IPS-18c (cell line): ENCODE measurements around the gene KRTAP12-1.
"Not testable (repeated sequence)": the region's sequence is repeated elsewhere in the genome, so short reads cannot be mapped to it uniquely, and the experiment has no call there.

Source experiments
- H3K4me3 ChIP-seq: 2 replicates; pipeline ENCODE4 v1.7.0; 2013; ENCODE audit warnings: low read depth, mild to moderate bottlenecking, low read length, moderate library complexity; ENCODE audit not compliant: insufficient read depth
- H3K9me3 ChIP-seq: one replicate; pipeline ENCODE4 v1.6.1; 2013; ENCODE audit warnings: mild to moderate bottlenecking, low read length, moderate library complexity; ENCODE audit not compliant: control insufficient read depth, insufficient read depth

The KRTAP12-1 gene

GRCh38 chr21:44702973-44703730 lies 21.2 kb upstream of the KRTAP12-1 start:
- no peak overlapping the region for H3K4me3 ChIP-seq

DNA sequence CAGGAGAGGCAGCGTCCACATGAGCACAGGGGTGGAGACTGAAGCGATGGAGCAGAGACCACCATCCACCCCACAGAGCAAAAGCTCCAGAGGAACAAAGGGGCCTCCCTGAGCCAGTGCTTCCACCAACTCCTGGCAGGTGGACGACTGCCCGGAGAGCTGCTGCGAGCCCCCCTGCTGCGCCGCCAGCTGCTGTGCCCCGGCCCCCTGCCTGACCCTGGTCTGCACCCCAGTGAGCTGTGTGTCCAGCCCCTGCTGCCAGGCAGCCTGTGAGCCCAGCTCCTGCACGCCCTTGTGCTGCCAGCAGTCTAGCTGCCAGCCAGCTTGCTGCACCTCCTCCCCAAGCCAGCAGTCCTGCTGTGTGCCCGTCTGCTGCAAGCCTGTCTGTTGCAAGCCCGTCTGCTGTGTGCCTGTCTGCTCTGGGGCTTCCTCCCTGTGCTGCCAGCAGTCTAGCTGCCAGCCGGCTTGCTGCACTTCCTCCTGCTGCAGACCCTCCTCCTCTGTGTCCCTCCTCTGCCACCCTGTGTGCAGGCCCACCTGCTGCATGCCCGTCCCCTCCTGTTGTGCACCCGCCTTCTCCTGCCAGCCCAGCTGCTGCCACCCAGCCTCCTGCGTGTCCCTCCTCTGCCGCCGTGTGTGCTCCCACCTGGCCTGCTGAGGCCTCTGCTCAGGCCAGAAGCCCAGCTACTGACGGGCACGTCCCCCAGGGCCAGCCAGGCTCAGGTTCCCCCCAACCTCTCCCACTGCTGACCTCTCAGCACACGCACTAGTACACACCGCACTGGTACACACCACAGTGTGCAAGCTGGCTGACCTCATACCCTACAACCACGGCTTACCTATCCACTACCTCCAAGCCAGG lies 20.4 kb upstream of the KRTAP12-1 start:
- H3K4me3 ChIP-seq: no peak overlapping the region
- peaks cover 2% of the 10 kb centered on the region for H3K9me3 ChIP-seq

More at GRCh38 chr21:44702973-44703730, 21.2 kb upstream of the KRTAP12-1 start:
- H3K9me3 ChIP-seq: peaks cover 2% of the 10 kb centered on the region

DNA sequence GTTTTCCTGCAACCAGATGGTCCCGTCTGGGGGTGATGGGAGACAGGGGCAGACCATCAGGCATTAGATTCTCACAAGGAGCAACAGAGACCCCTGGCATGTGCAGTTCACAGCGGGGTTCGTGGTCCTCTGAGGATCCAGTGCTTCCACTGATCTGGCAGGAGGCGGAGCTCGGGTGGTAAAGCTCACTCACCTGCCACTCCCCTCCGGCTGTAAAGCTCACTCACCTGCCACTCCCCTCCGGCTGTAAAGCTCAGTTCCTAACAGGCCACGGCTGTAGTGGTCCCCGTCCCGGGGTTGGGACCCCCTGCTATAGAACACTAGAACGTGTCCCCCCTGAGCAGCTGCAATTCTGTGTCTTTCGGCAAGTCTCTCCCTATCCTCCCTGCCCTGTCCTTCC lies 19.6 kb upstream of the KRTAP12-1 start:
- no peak overlapping the region for H3K4me3 ChIP-seq
- H3K9me3 ChIP-seq: peaks cover 2% of the 10 kb centered on the region

DNA sequence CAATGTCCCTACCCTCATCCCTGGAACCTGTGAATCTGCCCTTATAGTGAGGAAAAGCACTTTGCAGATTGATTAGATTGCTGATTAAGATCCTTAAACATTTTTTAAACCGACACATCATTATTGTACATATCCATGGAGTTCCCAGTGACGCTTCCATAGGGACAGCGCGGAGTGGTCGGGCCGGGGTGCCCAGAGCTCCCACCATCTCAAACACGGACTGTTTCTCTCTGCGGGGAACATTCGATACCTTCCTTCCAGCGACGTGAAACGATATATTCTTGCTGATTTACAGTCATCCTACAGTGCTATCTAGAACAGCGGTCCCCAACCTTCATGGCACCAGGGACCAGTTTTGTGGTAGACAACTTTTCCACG lies 19.0 kb upstream of the KRTAP12-1 start:
- H3K4me3 ChIP-seq: no peak overlapping the region

DNA sequence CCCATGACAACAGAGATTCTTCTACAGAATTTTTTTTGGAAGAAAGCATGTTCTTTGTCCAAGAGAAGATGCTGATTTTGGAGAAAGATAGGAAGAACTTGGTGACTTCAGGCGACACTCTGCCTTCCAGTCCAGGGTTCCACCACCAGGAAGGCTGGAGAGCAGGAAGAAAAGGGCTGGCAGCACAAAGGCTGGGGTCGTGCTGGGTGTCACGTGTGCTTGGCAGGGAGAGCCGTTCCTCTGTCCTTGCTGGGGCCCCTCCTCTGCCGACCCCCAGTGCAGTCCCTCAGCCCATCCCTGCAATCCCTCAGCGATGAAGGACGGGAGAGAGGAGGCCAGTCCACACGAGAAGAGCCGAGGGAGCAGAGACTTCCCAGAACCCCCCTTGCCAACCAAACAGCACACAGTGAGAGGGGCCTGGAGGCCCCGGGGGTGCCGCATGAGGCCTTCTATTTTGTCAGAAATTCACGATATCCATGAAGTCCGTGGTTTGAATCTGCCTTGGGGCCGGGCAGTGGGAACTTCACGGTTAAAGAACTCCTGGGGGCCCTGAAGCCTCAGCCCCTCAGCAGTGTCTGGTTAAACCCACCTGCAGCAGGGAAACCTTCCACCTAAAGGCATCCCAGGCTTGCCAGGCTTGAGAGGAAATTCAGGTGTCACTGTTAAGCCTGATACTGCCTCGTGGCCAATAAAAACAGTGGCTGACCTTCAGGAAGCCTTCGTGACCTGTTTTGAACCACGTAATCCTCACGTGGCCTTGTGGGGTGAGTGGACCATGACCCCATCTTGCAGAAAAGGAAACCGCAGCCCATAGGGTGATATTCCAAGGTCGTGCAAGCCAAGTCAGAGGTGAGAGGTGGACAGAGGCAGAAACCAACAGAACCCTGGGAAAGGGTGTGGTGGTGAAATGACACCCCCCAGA lies 18.4 kb upstream of the KRTAP12-1 start:
- Histone ChIP-seq H3K9me3 (no peaks in the 10 kb centered on the region), H3K4me3 (no peak overlapping the region)

More for the DNA sequence above, 19.0 kb upstream of the KRTAP12-1 start:
- H3K9me3 ChIP-seq: no peaks in the 10 kb centered on the region

- H3K9me3 ChIP-seq: no peaks in the 10 kb centered on the region
- H3K4me3 ChIP-seq: no peak overlapping the region
These were observed 17.6 kb upstream of the KRTAP12-1 start for GRCh38 chr21:44699502-44700001.

GRCh38 chr21:44697811-44698734 lies 16.1 kb upstream of the KRTAP12-1 start:
- no peak overlapping the region for H3K4me3 ChIP-seq
- H3K9me3 ChIP-seq: no peaks in the 10 kb centered on the region

- H3K4me3 ChIP-seq, H3K9me3 ChIP-seq: not testable (repeated sequence)
These were observed 15.3 kb upstream of the KRTAP12-1 start, which contains the start of gene KRTAP10-12 for GRCh38 chr21:44697172-44697810. TSS of gene KRTAP10-12 (plus strand) at chr21:44697172. CDS start at chr21:44697202, 30 bp downstream.

DNA sequence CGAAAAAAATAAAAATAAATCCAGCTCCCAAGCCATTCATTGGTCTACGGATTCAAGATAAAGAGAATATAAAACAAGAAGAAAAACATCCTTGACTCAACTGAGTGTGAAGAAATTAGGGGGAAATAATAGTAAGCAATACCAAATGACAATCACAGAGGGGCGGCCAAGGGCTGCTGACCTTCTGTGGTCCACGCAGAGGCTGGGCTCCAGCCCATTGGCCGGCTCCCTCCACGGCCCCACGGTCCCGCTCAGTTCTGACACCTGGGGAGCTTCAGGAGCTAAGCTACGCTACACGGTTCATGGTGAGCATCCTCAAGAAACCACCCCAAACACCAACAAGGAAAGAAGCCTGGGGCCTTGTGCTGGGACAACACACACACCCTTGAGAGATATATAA lies 14.6 kb upstream of the KRTAP12-1 start:
- Histone ChIP-seq H3K9me3 (no peaks in the 10 kb centered on the region), H3K4me3 (no peak overlapping the region)

DNA sequence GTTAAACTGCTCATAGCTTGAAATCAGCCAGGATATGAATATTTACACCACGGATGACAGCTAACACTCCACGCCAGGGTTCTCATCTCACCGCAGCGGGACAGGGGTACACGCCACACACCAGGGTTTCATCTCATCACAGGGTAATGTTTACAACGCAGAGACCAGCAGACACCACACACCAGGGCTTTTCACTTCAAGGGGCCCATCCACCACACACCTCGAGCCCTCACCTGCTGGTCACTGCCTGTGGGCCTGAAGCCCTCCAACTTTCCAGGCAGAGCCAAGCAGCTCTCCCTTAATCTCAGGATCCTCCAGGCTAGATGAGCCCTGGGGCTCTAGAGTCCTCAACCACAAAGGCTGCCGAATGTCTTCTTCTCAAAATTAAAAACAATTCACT lies 13.7 kb upstream of the KRTAP12-1 start:
- Histone ChIP-seq H3K9me3 (no peaks in the 10 kb centered on the region), H3K4me3 (no peak overlapping the region)

DNA sequence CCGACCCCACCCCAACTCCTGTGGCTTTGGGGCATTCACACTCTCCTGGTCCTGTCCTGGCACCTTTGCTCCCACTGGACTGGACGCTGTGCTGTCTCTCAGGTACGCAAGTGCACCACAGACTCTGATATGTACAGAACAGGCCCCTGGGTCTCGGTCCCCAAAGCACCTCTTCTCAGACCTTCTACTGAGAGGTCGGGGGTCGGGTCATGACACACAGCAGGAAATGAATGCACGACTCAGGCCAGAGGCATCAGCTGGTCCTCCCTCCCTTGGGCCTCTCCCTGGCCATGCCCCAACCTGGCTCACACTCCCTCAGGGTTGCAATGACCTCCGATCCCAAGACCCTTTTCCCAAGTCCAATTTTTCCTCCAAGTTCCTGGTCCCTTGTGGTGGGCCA lies 13.2 kb upstream of the KRTAP12-1 start:
- Histone ChIP-seq H3K4me3 (no peak overlapping the region), H3K9me3 (no peaks in the 10 kb centered on the region)

DNA sequence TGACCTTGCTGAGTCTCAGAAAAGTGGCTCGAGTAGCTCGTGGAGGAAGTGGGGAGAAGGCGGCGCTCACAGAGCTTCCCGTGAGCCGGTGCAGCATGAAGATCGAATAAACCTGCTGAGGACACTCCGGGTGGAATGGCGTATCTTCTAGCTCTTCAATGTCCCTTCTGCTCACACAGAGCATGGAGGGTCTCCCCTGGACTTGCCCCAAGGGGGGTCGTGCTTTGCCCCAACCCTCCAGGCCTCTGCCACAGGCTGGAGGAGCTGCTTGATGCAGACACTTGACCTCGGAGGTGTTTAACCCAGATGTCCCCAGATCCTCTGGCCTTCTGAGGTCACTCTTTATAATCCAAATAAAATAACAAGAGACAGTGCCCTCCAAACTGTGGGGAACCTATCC lies 12.8 kb upstream of the KRTAP12-1 start:
- H3K4me3 ChIP-seq: no peak overlapping the region
- no peaks in the 10 kb centered on the region for H3K9me3 ChIP-seq

- Histone ChIP-seq H3K4me3 (no peak overlapping the region), H3K9me3 (no peaks in the 10 kb centered on the region)
These were observed 11.0 kb upstream of the KRTAP12-1 start for GRCh38 chr21:44692798-44693512.

- no peak overlapping the region for H3K4me3 ChIP-seq
- H3K9me3 ChIP-seq: no peaks in the 10 kb centered on the region
These were observed 9.7 kb upstream of the KRTAP12-1 start for GRCh38 chr21:44691686-44692085.

DNA sequence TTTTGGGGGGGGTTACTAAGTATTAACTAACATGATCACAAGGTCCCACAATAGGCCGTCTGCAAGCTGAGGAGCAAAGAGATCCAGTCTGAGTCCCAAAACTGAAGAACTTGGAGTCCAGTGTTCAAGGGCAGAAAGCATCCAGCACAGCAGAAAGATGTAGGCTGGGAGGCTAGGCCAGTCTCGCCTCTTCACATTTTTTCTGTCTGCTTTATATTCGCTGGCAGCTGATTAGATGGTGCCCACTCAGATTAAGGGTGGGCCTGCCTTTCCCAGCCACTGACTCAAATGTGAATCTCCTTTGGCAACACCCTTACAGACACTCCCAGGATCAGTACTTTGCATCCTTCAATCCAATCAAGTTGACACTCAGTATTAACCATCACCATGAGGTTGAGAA lies 7.8 kb upstream of the KRTAP12-1 start:
- H3K9me3 ChIP-seq, H3K4me3 ChIP-seq: not testable (repeated sequence)
